WTC11 (cell line): Measurements from ENCODE around the gene LRRC10B. TPM values are rescaled to one million over a fixed set of nuclear protein-coding genes. Genes with fewer than 3 reads are reported as not detected.

Experiments
- ATAC-seq: fragments of 200-7000 bp; cut with Tn5 transposase; 2 replicates; pipeline ENCODE4 v1.10.0; 2021; ENCODE audit warnings: mild to moderate bottlenecking, moderate library complexity
- CTCF ChIA-PET: fragments of 300-600 bp; sonication (Branson Sonifier 250); formaldehyde crosslinking; loops from one replicate; lab custom pipeline; 2021; ENCODE audit warnings: antibody characterized with exemption; lab: Charles Lee
- POLR2A ChIA-PET: fragments of 350-600 bp; sonication (Branson Sonifier 250); formaldehyde crosslinking; loops from one replicate; lab custom pipeline; 2021; ENCODE audit warnings: antibody characterized with exemption; lab: Charles Lee
- DNase-seq: peaks from one replicate; pipeline ENCODE4 v3.0.0; 2021; ENCODE audit warnings: low spot score
- H3K27ac Mint-ChIP-seq: 2 replicates; pipeline ENCODE4 v1.8.0; 2021; ENCODE audit warnings: mixed read lengths
- H3K27me3 Mint-ChIP-seq: 2 replicates; pipeline ENCODE4 v1.8.0; 2021; ENCODE audit warnings: low read depth, mild to moderate bottlenecking, moderate library complexity, mixed read lengths
- H3K36me3 Mint-ChIP-seq: 2 replicates; pipeline ENCODE4 v1.8.0; 2021; ENCODE audit warnings: mixed read lengths
- H3K4me1 Mint-ChIP-seq: 2 replicates; pipeline ENCODE4 v1.8.0; 2022; ENCODE audit warnings: mixed read lengths
- H3K4me3 Mint-ChIP-seq: 2 replicates; pipeline ENCODE4 v1.8.0; 2021; ENCODE audit warnings: mild to moderate bottlenecking, moderate library complexity, mixed read lengths
- H3K9me3 Mint-ChIP-seq: 2 replicates; pipeline ENCODE4 v1.8.0; 2021; ENCODE audit warnings: mixed read lengths
- CREM ChIP-seq: sonication (generic); formaldehyde crosslinking; IDR thresholded peaks from 2 replicates; pipeline ENCODE4 v1.8.1; 2022; ENCODE audit warnings: mild to moderate bottlenecking, missing genetic modification reagents, moderate library complexity
- ETV6 ChIP-seq: sonication (generic); formaldehyde crosslinking; IDR thresholded peaks from 2 replicates; pipeline ENCODE4 v1.8.1; 2022; ENCODE audit warnings: mild to moderate bottlenecking, missing genetic modification reagents
- GRHL2 ChIP-seq: fragments of 250-450 bp; sonication (Bioruptor Pico); IDR thresholded peaks from 2 replicates; pipeline ENCODE4 v1.8.0; 2022; ENCODE audit warnings: mild to moderate bottlenecking, moderate library complexity; ENCODE audit not compliant: insufficient replicate concordance, severe bottlenecking
- HMGXB4 ChIP-seq: sonication (generic); formaldehyde crosslinking; IDR thresholded peaks from 2 replicates; pipeline ENCODE4 v1.8.1; 2023; ENCODE audit warnings: mild to moderate bottlenecking, moderate library complexity, missing genetic modification reagents
- MYBL2 ChIP-seq: sonication (generic); formaldehyde crosslinking; IDR thresholded peaks from 2 replicates; pipeline ENCODE4 v1.8.1; 2023; ENCODE audit warnings: mild to moderate bottlenecking, moderate library complexity, missing genetic modification reagents
- NFYB ChIP-seq: sonication (generic); formaldehyde crosslinking; conservative IDR thresholded peaks from 2 replicates; pipeline ENCODE4 v1.8.0; 2022; ENCODE audit warnings: low read depth, missing genetic modification reagents
- OVOL2 ChIP-seq: fragments of 250-450 bp; sonication (Bioruptor Pico); IDR thresholded peaks from 2 replicates; pipeline ENCODE4 v1.9.0; 2021; ENCODE audit warnings: mild to moderate bottlenecking, borderline replicate concordance
- USF1 ChIP-seq: sonication (generic); formaldehyde crosslinking; IDR thresholded peaks from 2 replicates; pipeline ENCODE4 v1.8.0; 2022; ENCODE audit warnings: mild to moderate bottlenecking, missing genetic modification reagents
- ZNF423 ChIP-seq: fragments of 250-450 bp; sonication (Bioruptor Pico); IDR thresholded peaks from 2 replicates; pipeline ENCODE4 v2.1.2; 2022; ENCODE audit warnings: mild to moderate bottlenecking, moderate library complexity
- ZNF532 ChIP-seq: fragments of 250-450 bp; sonication (Bioruptor Pico); IDR thresholded peaks from 2 replicates; pipeline ENCODE4 v1.9.0; 2021; ENCODE audit warnings: mild to moderate bottlenecking, borderline replicate concordance
- total RNA-seq: library from RNA; stranded (reverse); gene quantifications from 3 replicates; pipeline ENCODE4 v1.2.3, GENCODE V29; 2021
- TF ChIP-seq, protein P1 (sequence below): sonication (generic); formaldehyde crosslinking; IDR thresholded peaks from 2 replicates; pipeline ENCODE4 v1.8.0; 2023; ENCODE audit warnings: missing genetic modification reagents, mild to moderate bottlenecking, borderline replicate concordance
- TF ChIP-seq, protein P2 (sequence below): fragments of 250-450 bp; sonication (Bioruptor Pico); conservative IDR thresholded peaks from 2 replicates; pipeline ENCODE4 v1.9.0; 2021; ENCODE audit warnings: mild to moderate bottlenecking
- TF ChIP-seq, protein P3 (sequence below): sonication (generic); formaldehyde crosslinking; IDR thresholded peaks from 2 replicates; pipeline ENCODE4 v1.8.0; 2022; ENCODE audit warnings: mild to moderate bottlenecking, missing genetic modification reagents

LRRC10B gene
- total RNA-seq, 1 experiment from 2014 or later = 1.5 TPM

DNA sequence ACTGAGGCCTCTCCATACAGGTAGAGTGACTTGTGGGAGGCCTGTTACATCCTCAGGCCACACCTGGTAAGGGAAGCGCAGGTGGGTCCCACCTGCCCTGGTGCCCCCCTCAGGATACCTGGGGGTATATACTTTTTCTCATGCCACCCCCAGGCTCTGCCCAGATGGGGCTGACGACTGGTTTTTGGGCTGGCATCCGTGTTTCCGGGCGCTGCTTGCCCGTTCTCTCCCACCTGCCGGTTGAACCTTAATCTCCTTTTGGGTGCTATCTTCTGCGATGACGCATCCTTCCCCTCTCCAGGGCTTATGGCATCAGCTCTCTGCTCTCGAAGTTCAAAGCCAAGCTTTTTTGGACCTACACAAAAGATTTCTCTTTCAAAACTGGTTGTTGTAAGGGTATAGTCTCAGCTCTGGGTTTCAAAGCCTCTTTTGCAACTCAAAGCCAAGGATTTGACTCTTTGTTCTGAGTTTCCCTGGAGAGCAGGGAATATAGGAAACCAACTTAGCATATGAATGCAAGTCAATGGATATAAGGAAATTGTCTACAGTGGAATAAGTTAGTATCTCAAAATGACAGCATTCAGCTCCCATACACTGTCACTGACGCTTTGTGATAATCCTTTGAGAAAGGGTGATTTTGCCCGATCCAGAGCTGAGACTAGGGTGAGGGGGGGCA, 8.6 kb upstream of the LRRC10B start (continued):
- TF ChIP-seq, protein P1, sequence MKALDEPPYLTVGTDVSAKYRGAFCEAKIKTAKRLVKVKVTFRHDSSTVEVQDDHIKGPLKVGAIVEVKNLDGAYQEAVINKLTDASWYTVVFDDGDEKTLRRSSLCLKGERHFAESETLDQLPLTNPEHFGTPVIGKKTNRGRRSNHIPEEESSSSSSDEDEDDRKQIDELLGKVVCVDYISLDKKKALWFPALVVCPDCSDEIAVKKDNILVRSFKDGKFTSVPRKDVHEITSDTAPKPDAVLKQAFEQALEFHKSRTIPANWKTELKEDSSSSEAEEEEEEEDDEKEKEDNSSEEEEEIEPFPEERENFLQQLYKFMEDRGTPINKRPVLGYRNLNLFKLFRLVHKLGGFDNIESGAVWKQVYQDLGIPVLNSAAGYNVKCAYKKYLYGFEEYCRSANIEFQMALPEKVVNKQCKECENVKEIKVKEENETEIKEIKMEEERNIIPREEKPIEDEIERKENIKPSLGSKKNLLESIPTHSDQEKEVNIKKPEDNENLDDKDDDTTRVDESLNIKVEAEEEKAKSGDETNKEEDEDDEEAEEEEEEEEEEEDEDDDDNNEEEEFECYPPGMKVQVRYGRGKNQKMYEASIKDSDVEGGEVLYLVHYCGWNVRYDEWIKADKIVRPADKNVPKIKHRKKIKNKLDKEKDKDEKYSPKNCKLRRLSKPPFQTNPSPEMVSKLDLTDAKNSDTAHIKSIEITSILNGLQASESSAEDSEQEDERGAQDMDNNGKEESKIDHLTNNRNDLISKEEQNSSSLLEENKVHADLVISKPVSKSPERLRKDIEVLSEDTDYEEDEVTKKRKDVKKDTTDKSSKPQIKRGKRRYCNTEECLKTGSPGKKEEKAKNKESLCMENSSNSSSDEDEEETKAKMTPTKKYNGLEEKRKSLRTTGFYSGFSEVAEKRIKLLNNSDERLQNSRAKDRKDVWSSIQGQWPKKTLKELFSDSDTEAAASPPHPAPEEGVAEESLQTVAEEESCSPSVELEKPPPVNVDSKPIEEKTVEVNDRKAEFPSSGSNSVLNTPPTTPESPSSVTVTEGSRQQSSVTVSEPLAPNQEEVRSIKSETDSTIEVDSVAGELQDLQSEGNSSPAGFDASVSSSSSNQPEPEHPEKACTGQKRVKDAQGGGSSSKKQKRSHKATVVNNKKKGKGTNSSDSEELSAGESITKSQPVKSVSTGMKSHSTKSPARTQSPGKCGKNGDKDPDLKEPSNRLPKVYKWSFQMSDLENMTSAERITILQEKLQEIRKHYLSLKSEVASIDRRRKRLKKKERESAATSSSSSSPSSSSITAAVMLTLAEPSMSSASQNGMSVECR (CRISPR knock-in tag) = no peak
- TF ChIP-seq ZNF532 (CRISPR knock-in tag) (no peak), OVOL2 (CRISPR knock-in tag) (no peak), USF1 (CRISPR knock-in tag) (no peak), NFYB (no peak), ZNF423 (CRISPR knock-in tag) (peak; percentile 7; the same call in 1 of the 2 replicates)
- TF ChIP-seq, protein P2, sequence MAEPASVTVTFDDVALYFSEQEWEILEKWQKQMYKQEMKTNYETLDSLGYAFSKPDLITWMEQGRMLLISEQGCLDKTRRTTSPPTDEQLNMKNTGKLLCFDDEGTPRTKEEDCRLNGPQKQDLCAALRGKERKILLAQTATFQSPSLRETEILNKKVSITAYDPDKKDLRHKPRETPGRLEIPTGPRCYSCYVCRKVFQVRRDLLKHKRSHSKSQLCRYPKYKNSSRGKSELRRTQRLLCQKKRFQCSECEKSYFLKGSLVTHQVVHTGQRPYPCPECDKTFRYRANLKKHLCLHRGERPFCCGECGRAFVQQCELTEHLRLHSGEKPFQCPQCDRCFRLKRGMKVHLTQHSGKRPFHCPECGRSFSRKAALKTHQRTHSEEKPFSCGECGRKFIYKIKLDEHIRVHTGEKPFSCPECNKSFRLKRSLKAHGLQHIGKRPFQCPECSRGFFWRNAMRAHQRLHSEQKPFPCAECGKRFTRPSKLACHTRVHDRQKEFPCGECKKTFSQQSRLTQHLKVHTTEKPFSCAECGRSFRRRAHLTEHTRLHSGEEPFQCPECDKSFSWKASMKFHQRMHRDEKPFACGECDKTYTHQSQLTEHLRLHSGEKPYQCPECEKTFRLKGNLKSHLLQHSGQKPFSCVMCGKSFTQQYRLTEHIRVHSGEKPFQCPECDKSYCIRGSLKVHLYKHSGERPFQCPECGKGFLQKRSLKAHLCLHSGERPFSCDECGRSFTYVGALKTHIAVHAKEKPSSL (CRISPR knock-in tag) = no peak

DNA sequence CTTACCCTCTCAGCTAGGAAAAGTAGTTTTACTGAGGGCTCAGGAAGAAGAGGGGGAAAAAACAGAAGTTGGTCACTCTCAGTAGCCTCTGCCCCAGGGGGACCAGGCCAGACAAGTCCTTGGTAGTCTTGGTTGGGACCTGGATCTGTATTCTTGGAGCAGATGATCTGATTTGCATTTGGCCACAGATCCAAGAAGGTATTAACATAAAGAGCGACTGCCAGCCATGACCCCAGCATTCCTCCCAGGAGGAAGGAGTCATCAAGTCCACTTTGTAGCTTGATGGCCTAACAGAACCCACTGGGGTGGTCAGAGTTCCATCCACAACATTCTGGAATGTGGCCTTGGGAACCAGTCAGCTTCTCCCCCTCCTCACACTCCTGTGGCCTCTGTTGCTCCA, 6.0 kb upstream of the LRRC10B start:
- H3K27me3 Mint-ChIP-seq = peaks cover 24% of the 10 kb centered on the region
- peak overlapping the region; percentile 45 for H3K27ac Mint-ChIP-seq
- TF ChIP-seq MYBL2 (CRISPR knock-in tag) (no peak), HMGXB4 (CRISPR knock-in tag) (no peak), CREM (CRISPR knock-in tag) (no peak), GRHL2 (no peak), ETV6 (CRISPR knock-in tag) (no peak), USF1 (CRISPR knock-in tag) (no peak)
- TF ChIP-seq, protein P3, sequence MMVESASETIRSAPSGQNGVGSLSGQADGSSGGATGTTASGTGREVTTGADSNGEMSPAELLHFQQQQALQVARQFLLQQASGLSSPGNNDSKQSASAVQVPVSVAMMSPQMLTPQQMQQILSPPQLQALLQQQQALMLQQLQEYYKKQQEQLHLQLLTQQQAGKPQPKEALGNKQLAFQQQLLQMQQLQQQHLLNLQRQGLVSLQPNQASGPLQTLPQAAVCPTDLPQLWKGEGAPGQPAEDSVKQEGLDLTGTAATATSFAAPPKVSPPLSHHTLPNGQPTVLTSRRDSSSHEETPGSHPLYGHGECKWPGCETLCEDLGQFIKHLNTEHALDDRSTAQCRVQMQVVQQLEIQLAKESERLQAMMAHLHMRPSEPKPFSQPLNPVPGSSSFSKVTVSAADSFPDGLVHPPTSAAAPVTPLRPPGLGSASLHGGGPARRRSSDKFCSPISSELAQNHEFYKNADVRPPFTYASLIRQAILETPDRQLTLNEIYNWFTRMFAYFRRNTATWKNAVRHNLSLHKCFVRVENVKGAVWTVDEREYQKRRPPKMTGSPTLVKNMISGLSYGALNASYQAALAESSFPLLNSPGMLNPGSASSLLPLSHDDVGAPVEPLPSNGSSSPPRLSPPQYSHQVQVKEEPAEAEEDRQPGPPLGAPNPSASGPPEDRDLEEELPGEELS = no peak
- DNase-seq = no peak
- POLR2A ChIA-PET = interaction anchor here (1.2 kb wide), 1 partner anchor 14 kb away, joined by 3 read pairs; no protein-coding TSS in a partner anchor
- no peak for ATAC-seq
- CTCF ChIA-PET = interaction anchor here (0.7 to 6.3 kb wide), 8 partner anchors 9 to 67 kb away, joined by 3 to 56 read pairs (median 8); a partner anchor contains a TSS
- peaks cover 68% of the 10 kb centered on the region for H3K4me1 Mint-ChIP-seq
- no peaks in the 10 kb centered on the region for H3K9me3 Mint-ChIP-seq
- H3K36me3 Mint-ChIP-seq = no peaks in the 10 kb centered on the region
- H3K4me3 Mint-ChIP-seq = no peak overlapping the region
